ENCODE measurements around the gene ANKUB1. TPM values are rescaled to one million over a fixed set of nuclear protein-coding genes. Genes with fewer than 3 reads are reported as not detected.
A peak's percentile ranks its signal among the peaks of the same experiment; 100 is the strongest.

ANKUB1 gene
- total and polyA plus RNA-seq, 7 experiments from 2014 or later, result not detected

- intact Hi-C loops (cut with micrococcal nuclease), result loop anchor here in 1 of 2 donors (5.0 kb wide), 2 partner anchors 34 to 261 kb away; no protein-coding TSS in a partner anchor
Measured at GRCh38 chr3:149772861-149773260, 19.5 kb downstream of the ANKUB1 start.

GRCh38 chr3:149771652-149772271, 20.6 kb downstream of the ANKUB1 start:
- peaks cover 6 to 17% (median 11%) of the 10 kb centered on the region in 5 donors for H3K27me3 Mint-ChIP-seq
- Histone ChIP-seq H3K27me3 (ENCODE audit: control insufficient read depth in 2 of 2, insufficient read depth in 2 of 2, low read length in 2 of 2) (no peaks in the 10 kb centered on the region), H3K27ac (ENCODE audit: low read depth, low read length) (no peak overlapping the region), H3K9me3 (ENCODE audit: control insufficient read depth in 2 of 3, low read length in 3 of 3) (no peaks in the 10 kb centered on the region), H3K4me3 (ENCODE audit: low read length) (no peak overlapping the region), H3K4me1 (ENCODE audit: control insufficient read depth in 2 of 2, insufficient read depth in 2 of 2, low read length in 2 of 2) (no peaks in the 10 kb centered on the region), H3K36me3 (ENCODE audit: control insufficient read depth in 2 of 3, insufficient read depth in 3 of 3, low read length in 3 of 3) (no peaks in the 10 kb centered on the region)
- H3K4me3 Mint-ChIP-seq, result no peak overlapping the region
- intact Hi-C loops (cut with micrococcal nuclease), result loop anchor here (1.0 to 5.0 kb wide), 5 partner anchors 36 to 651 kb away; no protein-coding TSS in a partner anchor
- H3K9me3 Mint-ChIP-seq, result no peaks in the 10 kb centered on the region
- H3K36me3 Mint-ChIP-seq, result no peaks in the 10 kb centered on the region
- ChIA-PET POLR2A (no interaction called here), CTCF (interaction anchor here (0.6 to 2.3 kb wide), 5 partner anchors 20 to 652 kb away, joined by 3 to 8 read pairs (median 3); partner anchors contain the start of gene COMMD2)
- no peaks in the 10 kb centered on the region for H3K4me1 Mint-ChIP-seq
- DNase-seq (peak in 5 of 9 donors; percentile 1 to 30 (median 13)), ATAC-seq (no peak)
- H3K27ac Mint-ChIP-seq, result no peak overlapping the region

More at GRCh38 chr3:149772861-149773260, 19.5 kb downstream of the ANKUB1 start:
- Histone ChIP-seq H3K27ac (ENCODE audit: low read depth, low read length) (no peak overlapping the region), H3K9me3 (ENCODE audit: control insufficient read depth in 2 of 3, low read length in 3 of 3) (no peaks in the 10 kb centered on the region), H3K4me3 (ENCODE audit: low read length) (no peak overlapping the region), H3K36me3 (ENCODE audit: control insufficient read depth in 2 of 3, insufficient read depth in 3 of 3, low read length in 3 of 3) (no peaks in the 10 kb centered on the region), H3K4me1 (ENCODE audit: control insufficient read depth in 2 of 2, insufficient read depth in 2 of 2, low read length in 2 of 2) (no peaks in the 10 kb centered on the region), H3K27me3 (ENCODE audit: control insufficient read depth in 2 of 2, insufficient read depth in 2 of 2, low read length in 2 of 2) (no peaks in the 10 kb centered on the region)
- ChIA-PET CTCF (interaction anchor here (1.9 to 2.3 kb wide), 2 partner anchors 20 to 21 kb away, joined by 4 to 8 read pairs; partner anchors contain the start of genes ANKUB1 and COMMD2), POLR2A (no interaction called here)
- Mint-ChIP-seq H3K9me3 (peaks cover 0 to 2% (median 0%) of the 10 kb centered on the region in 11 donors), H3K4me1 (no peaks in the 10 kb centered on the region), H3K36me3 (no peaks in the 10 kb centered on the region), H3K27ac (no peak overlapping the region), H3K4me3 (no peak overlapping the region), H3K27me3 (peaks cover 6 to 15% (median 13%) of the 10 kb centered on the region in 5 donors)
- DNase-seq (no peak), ATAC-seq (no peak)

- H3K36me3 Mint-ChIP-seq, result no peaks in the 10 kb centered on the region
- ChIA-PET POLR2A (no interaction called here), CTCF (interaction anchor here (0.6 to 0.9 kb wide), 2 partner anchors 10 to 815 kb away, joined by 3 to 4 read pairs; no protein-coding TSS in a partner anchor)
- H3K9me3 Mint-ChIP-seq, result no peaks in the 10 kb centered on the region
- Histone ChIP-seq H3K36me3 (ENCODE audit: control insufficient read depth in 2 of 3, insufficient read depth in 3 of 3, low read length in 3 of 3) (no peaks in the 10 kb centered on the region), H3K27me3 (ENCODE audit: control insufficient read depth in 2 of 2, insufficient read depth in 2 of 2, low read length in 2 of 2) (no peaks in the 10 kb centered on the region), H3K27ac (ENCODE audit: low read depth, low read length) (no peak overlapping the region), H3K9me3 (ENCODE audit: control insufficient read depth in 2 of 3, low read length in 3 of 3) (no peaks in the 10 kb centered on the region), H3K4me1 (ENCODE audit: control insufficient read depth in 2 of 2, insufficient read depth in 2 of 2, low read length in 2 of 2) (no peaks in the 10 kb centered on the region), H3K4me3 (ENCODE audit: low read length) (no peak overlapping the region)
- no peaks in the 10 kb centered on the region for H3K4me1 Mint-ChIP-seq
- H3K27ac Mint-ChIP-seq, result no peak overlapping the region
- no peak overlapping the region for H3K4me3 Mint-ChIP-seq
- DNase-seq, result no peak
- peaks cover 12 to 28% (median 19%) of the 10 kb centered on the region in 5 donors for H3K27me3 Mint-ChIP-seq
- no peak for ATAC-seq
- intact Hi-C loops (cut with micrococcal nuclease), result loop anchor here in 1 of 2 donors (2.0 to 5.0 kb wide), 3 partner anchors 37 to 258 kb away; no protein-coding TSS in a partner anchor
Measured at GRCh38 chr3:149770246-149770645, 22.1 kb downstream of the ANKUB1 start.

GRCh38 chr3:149768704-149769103, 23.6 kb downstream of the ANKUB1 start:
- DNase-seq (no peak), ATAC-seq (no peak)
- Mint-ChIP-seq H3K4me3 (no peak overlapping the region), H3K27me3 (peaks cover 12 to 36% (median 19%) of the 10 kb centered on the region in 5 donors), H3K9me3 (no peaks in the 10 kb centered on the region), H3K36me3 (no peaks in the 10 kb centered on the region), H3K27ac (no peak overlapping the region), H3K4me1 (peaks cover 0 to 2% (median 0%) of the 10 kb centered on the region in 7 donors)
- Histone ChIP-seq H3K9me3 (ENCODE audit: control insufficient read depth in 2 of 3, low read length in 3 of 3) (no peaks in the 10 kb centered on the region), H3K36me3 (ENCODE audit: control insufficient read depth in 2 of 3, insufficient read depth in 3 of 3, low read length in 3 of 3) (no peaks in the 10 kb centered on the region), H3K4me1 (ENCODE audit: control insufficient read depth in 2 of 2, insufficient read depth in 2 of 2, low read length in 2 of 2) (no peaks in the 10 kb centered on the region), H3K27ac (ENCODE audit: low read depth, low read length) (no peak overlapping the region), H3K27me3 (ENCODE audit: control insufficient read depth in 2 of 2, insufficient read depth in 2 of 2, low read length in 2 of 2) (no peaks in the 10 kb centered on the region), H3K4me3 (ENCODE audit: low read length) (no peak overlapping the region)
- CTCF ChIA-PET, result interaction anchor here (0.6 kb wide), 1 partner anchor 814 kb away, joined by 3 read pairs; no protein-coding TSS in a partner anchor
- intact Hi-C loops (cut with micrococcal nuclease), result loop anchor here in 1 of 2 donors (5.0 kb wide), 1 partner anchor 44 kb away; the partner anchor contains the start of gene RNF13
- POLR2A ChIA-PET, result no interaction called here

GRCh38 chr3:149767720-149768119, 24.6 kb downstream of the ANKUB1 start:
- Mint-ChIP-seq H3K27ac (no peak overlapping the region), H3K4me3 (no peak overlapping the region), H3K4me1 (peaks cover 0 to 2% (median 0%) of the 10 kb centered on the region in 7 donors), H3K9me3 (no peaks in the 10 kb centered on the region), H3K27me3 (peaks cover 12 to 36% (median 19%) of the 10 kb centered on the region in 5 donors), H3K36me3 (no peaks in the 10 kb centered on the region)
- no peaks in the 10 kb centered on the region for H3K9me3 ChIP-seq (ENCODE audit: control insufficient read depth in 2 of 3, low read length in 3 of 3)
- CTCF ChIA-PET, result no interaction called here
- H3K27me3 ChIP-seq (ENCODE audit: control insufficient read depth in 2 of 2, insufficient read depth in 2 of 2, low read length in 2 of 2), result no peaks in the 10 kb centered on the region
- POLR2A ChIA-PET, result no interaction called here
- H3K36me3 ChIP-seq (ENCODE audit: control insufficient read depth in 2 of 3, insufficient read depth in 3 of 3, low read length in 3 of 3), result no peaks in the 10 kb centered on the region
- no peak overlapping the region for H3K4me3 ChIP-seq (ENCODE audit: low read length)
- H3K4me1 ChIP-seq (ENCODE audit: control insufficient read depth in 2 of 2, insufficient read depth in 2 of 2, low read length in 2 of 2), result no peaks in the 10 kb centered on the region
- DNase-seq (no peak), ATAC-seq (no peak)
- H3K27ac ChIP-seq (ENCODE audit: low read depth, low read length), result no peak overlapping the region
- intact Hi-C loops (cut with micrococcal nuclease), result loop anchor here in 1 of 2 donors (5.0 kb wide), 1 partner anchor 45 kb away; the partner anchor contains the start of gene RNF13

GRCh38 chr3:149765762-149766334, 26.5 kb downstream of the ANKUB1 start:
- no peak for DNase-seq
- Histone ChIP-seq H3K4me1 (ENCODE audit: control insufficient read depth in 2 of 2, insufficient read depth in 2 of 2, low read length in 2 of 2) (no peaks in the 10 kb centered on the region), H3K4me3 (ENCODE audit: low read length) (no peak overlapping the region), H3K9me3 (ENCODE audit: control insufficient read depth in 2 of 3, low read length in 3 of 3) (no peaks in the 10 kb centered on the region), H3K27ac (ENCODE audit: low read depth, low read length) (no peak overlapping the region), H3K36me3 (ENCODE audit: control insufficient read depth in 2 of 3, insufficient read depth in 3 of 3, low read length in 3 of 3) (no peaks in the 10 kb centered on the region), H3K27me3 (ENCODE audit: control insufficient read depth in 2 of 2, insufficient read depth in 2 of 2, low read length in 2 of 2) (no peaks in the 10 kb centered on the region)
- intact Hi-C loops (cut with micrococcal nuclease), result loop anchor here in 1 of 2 donors (1.0 to 5.0 kb wide), 2 partner anchors 46 to 418 kb away; partner anchors contain the start of gene RNF13
- POLR2A ChIA-PET, result interaction anchor here (0.5 to 1.4 kb wide), 2 partner anchors 15 to 42 kb away, joined by 3 to 5 read pairs; no protein-coding TSS in a partner anchor
- no peak for ATAC-seq
- no peaks in the 10 kb centered on the region for H3K36me3 Mint-ChIP-seq
- H3K27me3 Mint-ChIP-seq, result peaks cover 8 to 30% (median 16%) of the 10 kb centered on the region in 5 donors
- H3K4me1 Mint-ChIP-seq, result peaks cover 0 to 2% (median 0%) of the 10 kb centered on the region in 7 donors
- CTCF ChIA-PET, result interaction anchor here (0.7 to 1.9 kb wide), 2 partner anchors 43 to 606 kb away, joined by 3 to 7 read pairs; no protein-coding TSS in a partner anchor
- no peak overlapping the region for H3K27ac Mint-ChIP-seq
- H3K4me3 Mint-ChIP-seq, result no peak overlapping the region
- H3K9me3 Mint-ChIP-seq, result no peaks in the 10 kb centered on the region
